ENCODE measurements around the gene IL1RAP. TPM values are rescaled to one million over a fixed set of nuclear protein-coding genes. Genes with fewer than 3 reads are reported as not detected.

Gene IL1RAP
- total RNA-seq, 2 donors from 2014 or later, result 17.7 to 18.0 TPM

DNA sequence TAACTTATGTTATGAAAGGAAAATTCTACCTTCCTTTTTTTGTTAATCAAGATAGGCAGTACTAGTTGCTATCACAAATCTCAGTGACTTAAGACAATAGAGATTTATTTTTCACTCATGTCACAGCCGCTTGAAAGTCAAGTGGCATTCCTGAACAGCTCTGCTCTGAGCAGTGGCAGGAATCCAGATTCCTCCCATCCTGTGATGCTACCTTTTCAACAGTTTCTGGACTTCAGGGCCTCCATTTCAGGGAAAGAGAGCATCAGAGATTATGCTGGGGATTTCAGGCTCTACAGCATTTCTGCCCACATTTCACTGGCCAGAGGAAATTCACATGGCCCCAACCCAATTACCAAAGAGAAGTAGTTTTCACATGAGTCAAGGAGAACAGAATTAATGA, 83.4 kb downstream of the IL1RAP start:
- Histone ChIP-seq H3K27ac (no peak overlapping the region), H3K27me3 (replicated peaks; ENCODE audit: insufficient read depth) (no peaks in the 10 kb centered on the region), H3K4me3 (no peak overlapping the region), H3K9me3 (no peaks in the 10 kb centered on the region), H3K4me1 (replicated peaks) (no peaks in the 10 kb centered on the region), H3K36me3 (no peaks in the 10 kb centered on the region)
- no peak for DNase-seq (ENCODE audit: low spot score)
- TF ChIP-seq, protein P1, sequence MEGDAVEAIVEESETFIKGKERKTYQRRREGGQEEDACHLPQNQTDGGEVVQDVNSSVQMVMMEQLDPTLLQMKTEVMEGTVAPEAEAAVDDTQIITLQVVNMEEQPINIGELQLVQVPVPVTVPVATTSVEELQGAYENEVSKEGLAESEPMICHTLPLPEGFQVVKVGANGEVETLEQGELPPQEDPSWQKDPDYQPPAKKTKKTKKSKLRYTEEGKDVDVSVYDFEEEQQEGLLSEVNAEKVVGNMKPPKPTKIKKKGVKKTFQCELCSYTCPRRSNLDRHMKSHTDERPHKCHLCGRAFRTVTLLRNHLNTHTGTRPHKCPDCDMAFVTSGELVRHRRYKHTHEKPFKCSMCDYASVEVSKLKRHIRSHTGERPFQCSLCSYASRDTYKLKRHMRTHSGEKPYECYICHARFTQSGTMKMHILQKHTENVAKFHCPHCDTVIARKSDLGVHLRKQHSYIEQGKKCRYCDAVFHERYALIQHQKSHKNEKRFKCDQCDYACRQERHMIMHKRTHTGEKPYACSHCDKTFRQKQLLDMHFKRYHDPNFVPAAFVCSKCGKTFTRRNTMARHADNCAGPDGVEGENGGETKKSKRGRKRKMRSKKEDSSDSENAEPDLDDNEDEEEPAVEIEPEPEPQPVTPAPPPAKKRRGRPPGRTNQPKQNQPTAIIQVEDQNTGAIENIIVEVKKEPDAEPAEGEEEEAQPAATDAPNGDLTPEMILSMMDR (IDR thresholded peaks at IDR 0.05), result no peak
- no peak for TF ChIP-seq POLR2A (IDR thresholded peaks at IDR 0.05)
- no peak for TF ChIP-seq POLR2AphosphoS5 (IDR thresholded peaks at IDR 0.05)
- intact Hi-C loops (cut with DNase I), result no loop called here
- 50% methylated on average over 1 of the region's 1 CpG for WGBS

DNA sequence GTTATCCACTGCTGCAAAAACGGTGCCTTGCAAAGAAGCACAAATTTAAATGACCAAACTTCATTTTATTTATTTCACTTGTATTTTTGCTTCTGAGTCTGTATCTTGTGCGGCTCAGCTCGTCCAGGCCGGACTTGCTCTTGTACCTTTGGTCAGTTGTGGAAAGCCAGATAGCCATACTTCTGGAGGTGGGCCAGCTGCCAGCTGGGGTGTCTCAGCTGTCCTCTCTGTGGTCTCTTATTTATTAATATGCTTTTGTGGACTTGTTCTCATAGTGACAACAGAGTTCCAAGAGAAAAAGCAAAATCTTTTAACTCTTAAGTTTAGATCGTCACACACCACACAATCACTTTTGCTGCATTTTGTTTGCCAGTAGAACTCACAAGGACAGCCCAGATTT, 87.7 kb downstream of the IL1RAP start:
- WGBS, result 62% methylated on average over 5 of the region's 5 CpGs
- Histone ChIP-seq H3K36me3 (no peaks in the 10 kb centered on the region), H3K9me3 (no peaks in the 10 kb centered on the region), H3K27me3 (replicated peaks; ENCODE audit: insufficient read depth) (no peaks in the 10 kb centered on the region), H3K27ac (no peak overlapping the region), H3K4me3 (no peak overlapping the region), H3K4me1 (replicated peaks) (no peaks in the 10 kb centered on the region)
- no peak for DNase-seq (ENCODE audit: low spot score)
- no peak for TF ChIP-seq POLR2A (IDR thresholded peaks at IDR 0.05)
- intact Hi-C loops (cut with DNase I), result no loop called here

DNA sequence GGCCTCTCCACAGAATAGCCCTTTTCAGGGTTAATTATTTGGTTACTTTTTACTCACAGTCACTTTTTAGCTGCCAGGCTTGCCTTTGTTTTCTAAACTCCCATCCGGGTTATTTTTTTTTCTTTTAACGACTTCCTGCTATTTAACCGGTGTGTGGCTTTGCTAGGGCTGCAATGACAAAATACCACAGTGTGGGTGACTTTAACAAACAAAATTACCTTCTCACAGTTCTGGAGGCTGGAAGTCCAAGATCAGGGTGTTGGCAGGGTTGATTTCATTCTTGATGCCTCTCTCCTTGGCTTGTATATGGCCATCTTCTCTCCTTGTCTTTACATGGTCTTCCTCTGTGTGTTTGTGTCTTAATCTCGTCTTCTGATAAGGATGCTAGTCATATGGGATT, 91.5 kb downstream of the IL1RAP start:
- WGBS, result 41% methylated on average over 4 of the region's 4 CpGs

DNA sequence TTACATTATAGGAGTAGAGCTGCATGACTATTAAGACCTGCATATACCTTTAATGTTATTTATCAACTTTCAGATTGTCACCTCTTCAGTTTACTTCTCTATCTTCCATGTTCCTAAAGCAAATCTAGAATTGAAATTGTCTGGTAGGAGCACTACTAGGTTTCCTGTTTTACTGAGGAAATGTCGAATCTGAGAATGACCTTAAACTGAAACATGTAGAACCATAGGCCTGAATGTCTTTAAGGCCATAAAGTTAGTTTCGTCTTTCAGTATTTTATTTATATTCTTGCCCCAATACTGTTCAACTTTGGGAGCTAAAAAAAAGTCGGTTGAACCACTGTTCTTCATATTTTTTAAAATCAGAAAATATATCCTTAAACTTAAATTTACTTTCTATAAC, 92.7 kb downstream of the IL1RAP start:
- no peak overlapping the region for H3K27ac ChIP-seq
- DNase-seq (ENCODE audit: low spot score), result no peak
- H3K36me3 ChIP-seq, result no peaks in the 10 kb centered on the region
- H3K4me3 ChIP-seq, result no peak overlapping the region
- H3K9me3 ChIP-seq, result no peaks in the 10 kb centered on the region
- H3K27me3 ChIP-seq (replicated peaks; ENCODE audit: insufficient read depth), result no peaks in the 10 kb centered on the region
- 86% methylated on average over 3 of the region's 3 CpGs for WGBS
- TF ChIP-seq POLR2AphosphoS5 (IDR thresholded peaks at IDR 0.05), result no peak
- TF ChIP-seq POLR2A (IDR thresholded peaks at IDR 0.05), result no peak
- TF ChIP-seq, protein P1 (IDR thresholded peaks at IDR 0.05), result no peak
- H3K4me1 ChIP-seq (replicated peaks), result no peaks in the 10 kb centered on the region
- intact Hi-C loops (cut with DNase I), result no loop called here

More for the DNA sequence above, 91.5 kb downstream of the IL1RAP start:
- no peaks in the 10 kb centered on the region for H3K36me3 ChIP-seq
- H3K4me1 ChIP-seq (replicated peaks), result no peaks in the 10 kb centered on the region
- no peak for DNase-seq (ENCODE audit: low spot score)
- no peaks in the 10 kb centered on the region for H3K27me3 ChIP-seq (replicated peaks; ENCODE audit: insufficient read depth)
- intact Hi-C loops (cut with DNase I), result no loop called here
- TF ChIP-seq POLR2AphosphoS5 (IDR thresholded peaks at IDR 0.05) (no peak), POLR2A (IDR thresholded peaks at IDR 0.05) (no peak)
- TF ChIP-seq, protein P1 (IDR thresholded peaks at IDR 0.05), result no peak
- no peak overlapping the region for H3K27ac ChIP-seq
- H3K4me3 ChIP-seq, result no peak overlapping the region
- H3K9me3 ChIP-seq, result no peaks in the 10 kb centered on the region

DNA sequence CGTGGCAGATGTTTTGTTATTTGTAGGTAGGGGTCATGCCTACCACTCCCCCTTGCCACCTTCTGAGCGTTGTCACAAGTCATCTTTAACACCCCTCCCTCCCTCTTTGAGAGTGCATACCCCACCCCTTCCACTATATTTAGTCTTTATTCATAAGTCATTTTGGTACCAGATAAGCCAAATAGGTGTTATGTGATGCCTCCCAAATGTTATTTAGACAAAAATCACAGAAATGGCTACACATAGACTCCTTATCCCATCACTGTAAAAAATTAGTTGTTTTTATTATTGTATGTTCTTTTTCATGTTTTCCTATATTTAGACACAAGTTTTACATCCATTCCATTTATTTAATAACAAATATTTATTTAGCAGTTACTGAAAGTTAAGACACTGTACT, 93.1 kb downstream of the IL1RAP start:
- Histone ChIP-seq H3K9me3 (no peaks in the 10 kb centered on the region), H3K36me3 (no peaks in the 10 kb centered on the region), H3K4me3 (no peak overlapping the region), H3K27ac (no peak overlapping the region), H3K27me3 (replicated peaks; ENCODE audit: insufficient read depth) (no peaks in the 10 kb centered on the region), H3K4me1 (replicated peaks) (no peaks in the 10 kb centered on the region)
- intact Hi-C loops (cut with DNase I), result no loop called here
- WGBS, result 67% methylated on average over 2 of the region's 2 CpGs
- no peak for TF ChIP-seq POLR2A (IDR thresholded peaks at IDR 0.05)
- TF ChIP-seq, protein P1 (IDR thresholded peaks at IDR 0.05), result no peak
- TF ChIP-seq POLR2AphosphoS5 (IDR thresholded peaks at IDR 0.05), result no peak
- no peak for DNase-seq (ENCODE audit: low spot score)

Measured in prostate gland (tissue), 2 donors.